AG08396 (cell line): ENCODE measurements around the gene PDE4A.
"Not testable (repeated sequence)": the region's sequence is repeated elsewhere in the genome, so short reads cannot be mapped to it uniquely, and the experiment has no call there.

Experiments
- DNase-seq: peaks from one replicate; pipeline ENCODE4 v3.0.0; 2012; ENCODE audit warnings: low spot score, mixed read lengths

PDE4A gene

GRCh38 chr19:10403137-10404021, 17.0 kb upstream of the PDE4A start, which contains the start of gene CDC37:
Gene CDC37 (minus strand): TSS chr19:10403542. CDS start chr19:10403479, 63 bp downstream.
- peak; percentile 99 for DNase-seq

- no peak for DNase-seq
Measured at GRCh38 chr19:10404888-10405820, 15.2 kb upstream of the PDE4A start.

DNA sequence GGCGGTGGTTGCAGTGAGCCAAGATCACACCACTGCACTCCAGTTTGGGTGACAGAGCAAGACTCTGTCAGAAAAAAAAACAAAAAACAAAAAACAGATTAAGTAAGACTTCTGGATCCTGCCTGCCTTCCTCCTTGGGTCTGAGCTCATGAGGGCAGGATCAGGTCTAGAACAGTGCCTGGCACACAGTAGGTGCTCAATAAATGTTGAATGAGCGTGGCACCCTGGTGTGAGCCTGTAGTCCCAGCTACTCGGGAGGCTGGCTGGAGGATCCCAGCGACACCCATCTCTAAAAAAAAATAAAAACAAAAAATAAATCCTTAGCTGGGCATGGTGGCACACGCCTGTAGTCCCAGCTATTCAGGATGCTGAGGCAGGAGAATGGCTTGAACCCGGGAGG, 14.1 kb upstream of the PDE4A start:
- no peak for DNase-seq

DNA sequence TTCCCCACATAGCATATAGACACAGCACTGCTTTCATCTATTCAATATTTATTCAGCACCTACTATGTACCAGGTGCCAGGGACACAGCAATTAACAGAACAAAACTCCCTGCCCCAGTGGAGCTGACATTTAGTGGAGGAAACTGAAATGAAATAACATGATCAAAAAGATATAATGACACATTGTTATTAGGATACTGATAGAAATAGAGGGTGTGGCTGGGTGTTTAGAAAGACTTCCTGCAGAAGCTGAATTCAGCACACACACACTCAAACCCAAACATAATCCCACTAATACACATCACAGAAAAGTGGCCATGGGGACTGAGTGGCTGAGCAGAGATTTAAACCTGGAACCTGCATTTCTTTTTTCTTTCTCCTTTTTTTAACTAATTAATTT, 13.2 kb upstream of the PDE4A start:
- DNase-seq = no peak

DNA sequence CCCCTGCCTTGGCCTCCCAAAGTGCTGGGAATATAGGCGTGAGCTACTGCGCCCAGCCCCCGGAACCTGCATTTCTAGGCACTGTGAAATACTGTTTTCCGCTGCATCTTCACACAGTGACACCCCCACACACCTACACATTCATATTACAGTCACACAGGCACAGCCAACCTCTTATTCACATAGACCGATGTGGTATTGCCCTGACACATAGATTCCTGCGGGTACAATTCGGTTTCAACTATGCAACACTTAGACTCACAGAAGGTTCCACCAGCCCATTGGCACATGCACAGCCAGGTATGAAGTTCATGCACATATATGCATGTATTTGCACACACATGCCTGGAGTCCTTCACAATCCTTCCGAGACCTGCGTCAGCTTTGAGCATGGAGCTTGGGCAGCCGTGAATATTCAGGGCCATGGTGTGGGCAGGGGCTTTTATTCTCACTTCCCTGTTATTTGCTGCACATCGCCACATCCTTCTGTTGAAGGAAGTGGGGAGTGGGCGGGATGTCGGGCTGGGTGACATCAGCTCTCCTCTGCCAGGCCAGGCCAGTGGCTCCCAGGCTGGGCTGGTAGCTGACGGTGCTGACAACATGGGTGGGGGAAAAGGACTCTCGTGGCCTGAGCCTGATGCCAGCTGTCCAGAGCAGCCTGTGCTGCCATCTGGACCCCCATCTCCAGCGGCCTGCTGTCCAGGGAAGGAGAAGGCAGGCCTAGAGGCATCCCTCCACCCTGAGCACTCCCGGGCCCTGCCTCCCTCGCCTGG, 11.6 kb upstream of the PDE4A start:
- DNase-seq = no peak

DNA sequence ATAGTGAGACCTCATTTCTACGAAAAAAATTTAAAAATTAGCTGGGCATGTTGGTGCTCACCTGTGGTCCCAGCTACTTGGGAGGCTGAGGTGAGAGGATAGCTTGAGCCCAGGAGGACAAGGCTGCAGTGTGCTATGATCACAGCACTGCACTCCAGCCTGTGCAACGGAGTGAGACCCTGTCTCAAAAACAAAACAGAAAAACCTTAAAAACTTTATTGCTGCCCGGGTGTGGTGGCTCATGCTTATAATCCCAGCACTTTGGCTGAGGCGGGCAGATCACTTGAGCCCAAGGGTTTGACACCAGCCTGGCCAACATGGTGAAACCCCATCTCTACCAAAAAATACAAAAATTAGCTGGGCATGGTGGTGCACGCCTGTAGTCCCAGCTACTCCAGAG, 9.1 kb upstream of the PDE4A start:
- not testable (repeated sequence) for DNase-seq

GRCh38 chr19:10412257-10412977, 7.9 kb upstream of the PDE4A start:
- DNase-seq = no peak

- no peak for DNase-seq
Measured at GRCh38 chr19:10416083-10416379, 4.3 kb upstream of the PDE4A start.

DNA sequence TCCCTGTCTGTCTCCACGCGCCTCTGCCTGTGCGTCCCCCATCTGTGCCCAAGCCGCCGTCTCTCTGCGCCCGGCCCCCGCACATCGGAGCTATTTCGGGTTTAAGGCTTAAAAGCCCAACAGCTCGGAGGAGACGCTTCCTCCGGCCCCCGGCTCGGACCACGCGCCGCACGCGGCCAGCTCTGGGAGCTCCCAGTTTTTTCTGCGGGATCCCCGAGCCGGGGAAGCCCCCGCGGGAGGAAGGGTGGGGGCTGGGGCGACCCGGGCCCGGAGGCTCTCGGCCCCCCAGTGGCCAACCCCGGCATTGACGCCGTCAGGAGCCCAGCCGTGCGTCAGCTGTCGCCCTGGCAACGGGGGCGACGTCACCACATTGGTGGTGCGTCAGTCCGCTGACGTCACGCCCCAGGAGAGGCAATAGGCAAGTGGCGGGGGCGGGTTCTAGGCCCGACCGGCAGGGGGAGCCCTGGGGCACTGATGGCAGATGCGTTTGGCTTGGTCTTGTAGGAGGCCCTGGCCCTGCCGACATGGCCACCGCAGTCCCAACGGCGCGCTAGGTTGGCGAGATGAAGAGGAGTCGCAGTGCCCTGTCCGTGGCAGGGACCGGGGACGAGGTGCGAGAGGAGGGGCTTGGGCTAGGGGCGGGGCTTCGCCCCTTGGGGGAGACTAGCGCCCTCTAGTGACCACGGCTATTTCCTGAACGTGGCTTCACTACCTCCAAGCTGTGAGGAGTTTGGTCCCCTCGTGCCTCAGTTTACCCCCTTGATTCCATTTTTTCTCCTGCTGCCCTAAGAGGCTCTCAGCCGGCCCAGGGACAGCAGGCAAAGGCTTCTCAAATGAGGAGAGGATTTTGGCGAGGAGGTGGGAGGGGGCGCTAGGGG, 3.7 kb upstream of the PDE4A start:
- DNase-seq = peak; percentile 97

- no peak for DNase-seq
Measured at GRCh38 chr19:10417541-10418234, 2.6 kb upstream of the PDE4A start.

DNA sequence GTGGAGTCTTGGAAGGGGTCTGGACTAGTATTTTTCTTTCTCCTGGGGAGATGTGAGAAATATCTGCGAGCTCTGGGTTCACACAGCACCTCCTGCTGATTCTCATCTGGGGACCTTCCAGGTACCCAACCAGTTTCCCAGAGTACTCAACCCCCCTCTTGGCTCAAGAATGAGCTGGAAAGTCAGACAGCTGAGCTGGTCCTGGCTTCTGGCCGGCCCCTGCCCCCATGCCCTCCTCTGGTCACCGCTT, 2.2 kb upstream of the PDE4A start:
- peak; percentile 37 for DNase-seq

- peak; percentile 40 for DNase-seq
Measured at GRCh38 chr19:10418485-10419199, 1.7 kb upstream of the PDE4A start.

- peak; percentile 52 for DNase-seq
Measured at GRCh38 chr19:10419200-10419645, 1.1 kb upstream of the PDE4A start.

DNA sequence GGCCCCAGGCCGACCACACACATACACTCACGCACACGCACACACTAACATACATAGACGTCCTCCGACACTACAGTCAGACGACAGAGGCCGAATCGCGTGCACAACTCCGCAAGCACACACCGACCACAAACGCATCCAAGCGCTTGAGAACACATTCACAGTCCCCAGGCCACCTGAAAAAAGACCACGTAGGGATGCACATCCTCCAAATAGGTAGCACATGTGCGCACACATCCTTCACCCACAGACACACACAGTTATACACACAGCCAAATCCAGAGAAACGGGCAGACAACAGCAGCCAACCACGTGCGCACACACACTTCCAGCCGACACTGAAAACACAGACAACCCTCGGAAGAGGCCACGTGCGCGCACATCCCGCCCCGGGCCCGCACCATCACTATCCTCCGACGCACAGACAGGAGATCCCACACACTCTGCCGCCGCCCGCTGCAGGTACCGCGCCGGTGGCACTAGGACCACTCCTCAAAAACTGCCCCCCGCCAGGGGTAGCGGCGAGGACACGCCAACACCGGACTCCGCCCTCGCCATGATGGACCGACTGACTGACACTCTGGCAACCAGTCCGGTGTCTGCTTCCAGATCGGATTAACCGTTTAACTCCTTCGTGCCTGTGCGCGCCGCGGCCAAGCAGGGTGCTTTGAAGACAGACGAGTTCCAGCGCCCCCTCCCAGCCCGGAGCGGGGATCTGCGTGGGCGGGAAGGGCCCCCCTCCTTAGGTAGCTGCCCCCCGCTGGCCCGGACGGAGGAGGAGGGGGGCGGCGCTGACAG, 493 bp upstream of the PDE4A start:
- peak; percentile 76 for DNase-seq

GRCh38 chr19:10421240-10422045, 1.1 kb downstream of the PDE4A start:
- DNase-seq = peak; percentile 16

DNA sequence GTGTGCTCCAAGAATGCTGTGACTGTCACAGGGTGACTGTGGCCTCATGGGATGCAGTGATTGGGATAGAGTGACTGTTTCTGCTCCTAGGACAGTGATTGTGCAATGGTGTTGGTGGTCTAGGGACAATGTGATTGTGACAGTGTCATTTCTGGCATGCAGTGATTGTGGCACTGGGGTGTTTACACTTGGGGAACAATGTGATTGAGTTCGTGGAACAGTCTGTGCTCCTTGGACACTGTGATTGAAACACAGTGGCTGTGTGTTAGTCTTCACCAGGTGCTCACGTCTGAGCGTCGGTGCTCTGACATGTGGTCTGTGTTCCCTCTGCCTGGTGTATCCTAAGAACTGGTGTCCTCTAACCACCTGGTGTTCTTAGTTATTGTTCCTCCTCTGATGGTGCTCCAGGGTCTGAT, 1.7 kb downstream of the PDE4A start:
- DNase-seq = peak; percentile 2

DNA sequence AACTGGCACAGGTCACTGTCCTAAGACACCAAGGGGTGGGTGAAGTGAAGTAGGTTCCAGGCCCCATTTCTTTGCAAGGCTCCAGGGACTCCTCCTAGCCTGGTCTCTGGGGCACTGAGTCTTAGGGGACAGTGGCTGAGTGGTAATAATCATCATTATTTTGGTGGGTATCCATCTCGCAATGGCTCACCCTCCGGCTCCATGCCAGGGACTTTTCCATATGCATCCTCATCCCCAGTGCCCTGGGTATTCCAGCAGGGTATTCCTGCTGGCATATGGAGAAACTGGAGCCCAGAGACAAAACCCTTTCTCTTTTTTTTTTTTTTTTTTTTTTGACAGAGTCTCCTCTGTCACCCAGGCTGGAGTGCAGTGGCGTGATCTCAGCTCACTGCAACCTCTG, 2.5 kb downstream of the PDE4A start:
- DNase-seq = peak; percentile 12
